Sigmoid colon (tissue), 7 donors: ENCODE results near the gene LAIR2. TPM values are rescaled to one million over a fixed set of nuclear protein-coding genes. Genes with fewer than 3 reads are reported as not detected.

Experiments used
- DNase-seq: peaks from one replicate; pipeline ENCODE4 v3.0.0-alpha.2; 2019
- H3K27ac ChIP-seq, 4 donors: fragments of 200-600 bp; sonication (generic); one replicate each; pipeline ENCODE4 v1.5.1; 2016 to 2019; ENCODE audit warnings: mild to moderate bottlenecking in 1 of 4
- H3K27me3 ChIP-seq, 3 donors: fragments of 200-600 bp; sonication (generic); one replicate each; pipeline ENCODE4 v1.5.1; 2019; ENCODE audit warnings: mild to moderate bottlenecking in 1 of 3
- H3K36me3 ChIP-seq, 4 donors: fragments of 200-600 bp; sonication (generic); one replicate each; pipeline ENCODE4 v1.5.1; 2016 to 2019
- H3K4me1 ChIP-seq, 4 donors: fragments of 200-600 bp; sonication (generic); one replicate each; pipeline ENCODE4 v1.5.1; 2017 to 2019
- H3K4me3 ChIP-seq, 4 donors: fragments of 200-600 bp; sonication (generic); one replicate each; pipeline ENCODE4 v1.5.1; 2017 to 2019; ENCODE audit warnings: mild to moderate bottlenecking in 2 of 4, moderate library complexity in 1 of 4
- H3K9me3 ChIP-seq, 4 donors: fragments of 200-600 bp in 3 of 4; sonication (generic) in 3 of 4; one replicate each; pipeline versions ENCODE4 v1.5.1 to v1.6.1; 2013 to 2019
- CTCF ChIP-seq, 4 experiments: fragments of 450-650 bp in 3 of 4; fragments of 200-600 bp in 1 of 4; IDR thresholded peaks; one replicate each; pipeline ENCODE4 v1.5.1; 2016 to 2019; ENCODE audit warnings: antibody characterized with exemption in 4 of 4, mild to moderate bottlenecking in 3 of 4, moderate library complexity in 2 of 4
- EP300 ChIP-seq, 4 donors: sonication (generic); formaldehyde crosslinking; IDR thresholded peaks; one replicate each; pipeline ENCODE4 v1.6.1; 2017; ENCODE audit warnings: antibody characterized with exemption in 4 of 4
- POLR2A ChIP-seq, 2 donors: fragments of 450-650 bp; IDR thresholded peaks; one replicate each; pipeline ENCODE4 v1.6.1; 2016; ENCODE audit warnings: antibody characterized with exemption in 2 of 2, mild to moderate bottlenecking in 2 of 2, moderate library complexity in 2 of 2
- POLR2AphosphoS5 ChIP-seq, 4 donors: sonication (generic); formaldehyde crosslinking; IDR thresholded peaks; one replicate each; pipeline ENCODE4 v1.6.1; 2017; ENCODE audit warnings: antibody characterized with exemption in 4 of 4
- WGBS, 2 donors: extraction: QIAGEN DNeasy Blood & Tissue Kit; methylation state at CpG; one replicate each; pipeline ENCODE4 v1.1.7; 2013; 5-methylcytosine and 5-hydroxymethylcytosine counted together
- intact Hi-C: fragments of 100-400 bp; cut with DNase I; formaldehyde crosslinking; loops from one replicate; pipeline ENCODE4 v1.15.1; 2023
- polyA plus RNA-seq, 3 donors: library from polyadenylated mRNA; stranded (reverse); fragments of 200-250 nt; gene quantifications; one replicate each; pipeline ENCODE4 v1.2.3, GENCODE V29; 2013
- total RNA-seq, 4 donors: library from RNA; depleted of rRNA; stranded (reverse); fragments of >200 nt; gene quantifications; one replicate each; pipeline ENCODE4 v1.1.0, GENCODE V29; 2016
- donor health status: healthy with polysubstance abuse.
- donor health status: Bipolar disorder and iron deficiency.
- donor health status: healthy.

The LAIR2 gene
- total and polyA plus RNA-seq, 7 donors: 1.9 TPM; not detected in 6

- H3K4me3 ChIP-seq: peak overlapping the region; percentile 20 to 48 (median 45)
- peaks cover 11 to 44% (median 12%) of the 10 kb centered on the region in 3 donors for H3K27me3 ChIP-seq
- H3K36me3 ChIP-seq: no peaks in the 10 kb centered on the region
- 1 to 2% methylated on average over 60 of the region's 60 CpGs for WGBS, 2 donors
- H3K9me3 ChIP-seq: no peaks in the 10 kb centered on the region
- H3K27ac ChIP-seq: peak overlapping the region; percentile 72 to 82 (median 76)
- H3K4me1 ChIP-seq: peaks cover 0 to 13% (median 9%) of the 10 kb centered on the region in 4 donors
- TF ChIP-seq CTCF (IDR thresholded peaks at IDR 0.05): no peak
- TF ChIP-seq EP300 (IDR thresholded peaks at IDR 0.05): no peak
- peak in 3 of 4 donors; percentile 48 to 58 (median 52) for TF ChIP-seq POLR2AphosphoS5 (IDR thresholded peaks at IDR 0.05)
- peak in 1 of 2 donors; percentile 7 for TF ChIP-seq POLR2A (IDR thresholded peaks at IDR 0.05)
- intact Hi-C loops: no loop called here
- peak; percentile 78 for DNase-seq
Observed at GRCh38 chr19:54470991-54471782, 31.4 kb upstream of the LAIR2 start.

GRCh38 chr19:54473071-54473891 is 29.4 kb upstream of the LAIR2 start, which contains the start of gene CDC42EP5:
Gene CDC42EP5 (minus strand): TSS chr19:54473296. CDS start chr19:54465547, 7,749 bp downstream.
- peaks cover 0 to 13% (median 9%) of the 10 kb centered on the region in 4 donors for H3K4me1 ChIP-seq
- peaks cover 11 to 51% (median 12%) of the 10 kb centered on the region in 3 donors for H3K27me3 ChIP-seq
- no peaks in the 10 kb centered on the region for H3K36me3 ChIP-seq
- peak within 1 kb of the TSS; percentile 19 to 45 (median 44) for H3K4me3 ChIP-seq
- intact Hi-C loops: no loop called here
- DNase-seq: peak; percentile 91
- peak within 1 kb of the TSS; percentile 68 to 77 (median 72) for H3K27ac ChIP-seq
- WGBS, 2 donors: 4 to 11% methylated on average over 14 of the region's 14 CpGs
- H3K9me3 ChIP-seq: no peaks in the 10 kb centered on the region
- TF ChIP-seq EP300 (IDR thresholded peaks at IDR 0.05) (no peak), POLR2AphosphoS5 (IDR thresholded peaks at IDR 0.05) (peak; percentile 64 to 86 (median 76)), POLR2A (IDR thresholded peaks at IDR 0.05) (peak; percentile 49 to 80)

GRCh38 chr19:54473892-54474372 is 28.7 kb upstream of the LAIR2 start:
- peaks cover 0 to 13% (median 9%) of the 10 kb centered on the region in 4 donors for H3K4me1 ChIP-seq
- 43 to 64% methylated on average over 6 of the region's 6 CpGs for WGBS, 2 donors
- intact Hi-C loops: no loop called here

GRCh38 chr19:54475706-54476105 is 26.9 kb upstream of the LAIR2 start:
- DNase-seq: no peak
- no peak overlapping the region for H3K4me3 ChIP-seq
- no peaks in the 10 kb centered on the region for H3K9me3 ChIP-seq
- H3K36me3 ChIP-seq: no peaks in the 10 kb centered on the region
- intact Hi-C loops: no loop called here
- peaks cover 0 to 9% (median 7%) of the 10 kb centered on the region in 4 donors for H3K4me1 ChIP-seq
- 83 to 88% methylated on average over 11 of the region's 11 CpGs for WGBS, 2 donors
- peaks cover 10 to 56% (median 12%) of the 10 kb centered on the region in 3 donors for H3K27me3 ChIP-seq
- TF ChIP-seq EP300 (IDR thresholded peaks at IDR 0.05) (no peak), POLR2A (IDR thresholded peaks at IDR 0.05) (no peak), POLR2AphosphoS5 (IDR thresholded peaks at IDR 0.05) (no peak), CTCF (IDR thresholded peaks at IDR 0.05) (no peak)
- H3K27ac ChIP-seq: no peak overlapping the region

More at GRCh38 chr19:54473892-54474372, 28.7 kb upstream of the LAIR2 start:
- peak overlapping the region; percentile 68 to 77 (median 72) for H3K27ac ChIP-seq
- TF ChIP-seq CTCF (IDR thresholded peaks at IDR 0.05) (no peak), POLR2AphosphoS5 (IDR thresholded peaks at IDR 0.05) (no peak), POLR2A (IDR thresholded peaks at IDR 0.05) (no peak), EP300 (IDR thresholded peaks at IDR 0.05) (no peak)
- DNase-seq: no peak
- H3K36me3 ChIP-seq: no peaks in the 10 kb centered on the region
- H3K4me3 ChIP-seq: peak overlapping the region in 1 of 4 donors; percentile 44
- H3K27me3 ChIP-seq: peaks cover 11 to 56% (median 12%) of the 10 kb centered on the region in 3 donors
- no peaks in the 10 kb centered on the region for H3K9me3 ChIP-seq
